NCI-H524 treated with DMSO at 0.1 percent for 48 hours (cell line): ENCODE data around the gene RAB3IL1.

ENCODE experiments used
- DNase-seq: peaks from one replicate; lab custom pipeline; 2025; lab: John Stamatoyannopoulos, UW

The RAB3IL1 gene

DNA sequence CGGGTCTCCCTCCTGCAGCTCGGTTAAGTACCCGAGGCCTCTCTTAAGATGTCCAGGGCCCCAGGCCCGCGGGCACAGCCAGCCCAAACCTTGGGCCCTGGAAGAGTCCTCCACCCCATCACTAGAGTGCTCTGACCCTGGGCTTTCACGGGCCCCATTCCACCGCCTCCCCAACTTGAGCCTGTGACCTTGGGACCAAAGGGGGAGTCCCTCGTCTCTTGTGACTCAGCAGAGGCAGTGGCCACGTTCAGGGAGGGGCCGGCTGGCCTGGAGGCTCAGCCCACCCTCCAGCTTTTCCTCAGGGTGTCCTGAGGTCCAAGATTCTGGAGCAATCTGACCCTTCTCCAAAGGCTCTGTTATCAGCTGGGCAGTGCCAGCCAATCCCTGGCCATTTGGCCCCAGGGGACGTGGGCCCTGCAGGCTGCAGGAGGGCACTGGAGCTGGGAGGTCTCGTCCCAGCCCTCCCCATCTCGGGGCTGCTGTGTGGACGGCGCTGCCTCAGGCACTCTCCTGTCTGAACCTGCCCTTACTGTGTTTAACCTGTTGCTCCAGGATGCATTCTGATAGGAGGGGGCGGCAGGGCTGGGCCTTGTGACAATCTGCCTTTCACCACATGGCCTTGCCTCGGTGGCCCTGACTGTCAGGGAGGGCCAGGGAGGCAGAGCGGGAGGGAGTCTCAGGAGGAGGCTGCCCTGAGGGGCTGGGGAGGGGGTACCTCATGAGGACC lies 51.0 kb downstream of the RAB3IL1 start:
- no peak for DNase-seq

DNA sequence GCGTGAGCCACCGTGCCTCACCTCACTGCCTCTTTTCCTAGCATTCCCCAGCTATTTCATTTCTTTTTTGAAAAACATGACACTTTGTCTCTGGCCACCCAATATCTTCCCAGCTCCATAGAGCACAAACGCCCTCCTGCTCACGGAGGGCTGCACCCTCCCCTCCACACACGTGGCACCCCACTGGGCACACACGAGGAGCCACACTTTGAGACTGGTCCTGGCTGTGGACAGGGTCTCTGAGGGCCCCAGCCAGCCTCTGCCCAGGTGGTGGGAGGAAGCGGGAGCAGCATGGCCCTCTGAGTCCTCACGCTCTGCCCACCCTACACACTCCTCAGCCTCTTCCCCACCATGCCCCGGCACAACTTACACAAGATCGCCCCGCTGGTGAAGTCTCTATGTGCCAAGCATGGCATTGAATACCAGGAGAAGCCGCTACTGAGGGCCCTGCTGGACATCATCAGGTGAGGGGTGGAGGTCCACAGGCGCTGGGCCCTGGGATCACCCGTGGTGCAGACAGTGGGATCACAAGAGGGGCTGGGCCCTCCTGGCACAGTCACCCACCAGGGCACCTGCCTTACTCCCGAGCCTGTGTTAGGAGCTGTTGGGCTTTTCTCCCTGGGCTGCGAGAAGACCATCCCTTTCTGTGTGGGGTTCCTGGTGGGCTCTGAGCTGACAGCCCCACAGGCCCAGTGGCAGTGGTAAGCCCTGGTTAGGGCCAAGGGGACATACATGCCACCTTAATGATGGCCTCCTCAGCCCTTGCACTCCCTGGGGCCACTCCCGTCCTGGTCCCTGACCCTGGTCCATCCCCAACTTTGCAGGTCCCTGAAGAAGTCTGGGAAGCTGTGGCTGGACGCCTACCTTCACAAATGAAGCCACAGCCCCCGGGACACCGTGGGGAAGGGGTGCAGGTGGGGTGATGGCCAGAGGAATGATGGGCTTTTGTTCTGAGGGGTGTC lies 52.3 kb downstream of the RAB3IL1 start:
- DNase-seq, result no peak

DNA sequence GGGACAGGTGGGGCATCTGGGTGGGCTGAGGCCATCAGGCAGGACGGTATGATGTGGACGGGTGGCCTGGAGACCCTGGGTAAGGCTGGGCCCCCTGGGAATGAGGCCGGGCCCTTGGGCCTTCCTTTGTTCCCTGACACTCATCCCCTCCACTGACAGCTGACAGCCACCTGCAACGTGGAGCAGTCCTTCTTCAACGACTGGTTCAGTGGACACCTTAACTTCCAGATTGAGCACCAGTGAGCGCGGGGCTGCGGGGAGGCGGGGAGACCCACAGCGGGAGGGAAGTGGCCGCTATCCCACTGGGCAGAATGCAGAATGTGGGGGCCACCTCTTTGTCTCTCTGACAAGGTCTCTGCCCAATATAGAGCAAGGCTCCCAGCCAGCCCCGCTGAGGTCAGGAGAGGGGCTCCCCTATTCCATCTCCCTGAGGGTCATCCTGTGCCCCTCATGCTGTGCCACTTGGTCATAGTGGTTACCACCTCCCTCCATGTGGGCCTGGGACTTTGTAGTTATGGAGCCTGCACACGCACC lies 53.8 kb downstream of the RAB3IL1 start:
- DNase-seq, result no peak

GRCh38 chr11:61862714-61863547 lies 54.4 kb downstream of the RAB3IL1 start:
- no peak for DNase-seq

- DNase-seq, result no peak
Measured at GRCh38 chr11:61861634-61862033, 55.7 kb downstream of the RAB3IL1 start.

DNA sequence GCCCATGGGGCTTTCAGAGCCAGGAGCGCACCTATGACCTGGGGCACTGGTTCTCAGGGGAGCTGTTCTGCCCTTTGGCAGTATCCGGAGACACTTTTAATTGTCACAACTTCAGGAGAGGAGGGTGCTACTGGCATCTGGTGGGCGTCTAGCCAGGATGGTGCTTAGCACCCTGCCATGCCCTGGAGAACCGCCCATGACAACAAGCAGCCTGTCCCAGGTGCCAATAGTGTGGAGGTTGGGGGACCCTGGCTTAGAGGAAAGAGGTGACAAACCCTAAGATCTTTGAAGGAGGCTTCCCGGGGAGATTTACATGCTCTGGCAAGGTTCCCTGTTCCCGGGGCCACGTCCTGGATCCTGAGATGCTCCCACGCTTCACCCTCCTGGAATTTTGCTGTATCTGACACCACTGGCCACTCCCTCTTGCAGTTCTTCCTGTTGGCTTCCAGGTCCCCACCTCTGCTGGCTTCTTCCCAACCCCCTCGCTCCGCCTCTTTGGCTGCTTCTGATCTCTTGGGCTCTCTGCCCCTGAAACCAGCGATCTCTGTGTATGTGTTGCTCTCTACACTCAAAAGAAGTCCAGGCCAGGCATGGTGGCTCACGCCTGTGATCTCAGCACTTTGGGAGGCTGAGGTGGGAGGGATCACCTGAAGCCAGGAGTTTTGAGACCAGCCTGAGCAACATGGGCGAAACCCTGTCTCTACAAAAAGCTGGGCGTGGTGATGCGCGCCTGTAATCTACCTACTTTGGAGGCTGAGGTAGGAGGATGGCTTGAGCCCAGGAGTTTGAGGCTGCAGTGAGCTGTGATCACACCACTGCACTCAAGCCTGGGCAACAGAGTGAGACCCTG lies 57.1 kb downstream of the RAB3IL1 start:
- DNase-seq, result no peak

DNA sequence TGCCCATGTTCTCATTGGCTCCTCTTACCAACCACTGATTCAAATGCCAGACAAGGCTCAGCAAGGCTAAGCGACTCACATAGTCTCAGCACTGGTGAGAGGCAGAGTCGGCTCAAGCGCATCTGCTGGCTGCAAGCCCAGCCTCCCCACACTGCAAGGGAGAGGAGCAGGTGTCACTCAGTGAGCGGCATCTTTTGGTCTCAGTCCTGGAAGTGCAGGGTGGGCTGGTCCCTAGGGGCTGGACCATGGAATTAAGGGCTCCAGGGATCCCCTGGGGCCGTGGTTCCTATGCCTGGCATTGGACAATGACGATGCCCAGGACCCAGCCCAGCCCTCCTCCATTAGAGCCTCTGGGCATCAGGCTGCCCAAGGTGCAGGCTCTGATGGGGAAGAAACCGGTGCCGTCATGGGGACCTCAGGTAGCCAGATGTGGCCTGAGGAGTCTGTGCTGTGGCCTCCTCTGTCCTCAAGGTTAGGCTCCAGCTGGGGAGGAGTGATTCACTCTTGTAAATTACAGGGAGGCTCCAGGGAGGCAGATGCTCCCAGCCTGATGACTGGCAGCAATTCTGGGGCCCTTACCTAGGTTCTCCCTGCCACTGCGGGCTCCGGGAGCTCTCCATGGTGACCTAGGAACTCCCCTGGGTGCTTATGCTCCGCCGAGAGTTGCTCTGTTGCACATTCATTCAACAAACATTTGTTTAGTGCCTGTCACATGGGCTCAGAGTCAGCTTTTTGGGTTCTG lies 61.3 kb downstream of the RAB3IL1 start:
- DNase-seq, result no peak

DNA sequence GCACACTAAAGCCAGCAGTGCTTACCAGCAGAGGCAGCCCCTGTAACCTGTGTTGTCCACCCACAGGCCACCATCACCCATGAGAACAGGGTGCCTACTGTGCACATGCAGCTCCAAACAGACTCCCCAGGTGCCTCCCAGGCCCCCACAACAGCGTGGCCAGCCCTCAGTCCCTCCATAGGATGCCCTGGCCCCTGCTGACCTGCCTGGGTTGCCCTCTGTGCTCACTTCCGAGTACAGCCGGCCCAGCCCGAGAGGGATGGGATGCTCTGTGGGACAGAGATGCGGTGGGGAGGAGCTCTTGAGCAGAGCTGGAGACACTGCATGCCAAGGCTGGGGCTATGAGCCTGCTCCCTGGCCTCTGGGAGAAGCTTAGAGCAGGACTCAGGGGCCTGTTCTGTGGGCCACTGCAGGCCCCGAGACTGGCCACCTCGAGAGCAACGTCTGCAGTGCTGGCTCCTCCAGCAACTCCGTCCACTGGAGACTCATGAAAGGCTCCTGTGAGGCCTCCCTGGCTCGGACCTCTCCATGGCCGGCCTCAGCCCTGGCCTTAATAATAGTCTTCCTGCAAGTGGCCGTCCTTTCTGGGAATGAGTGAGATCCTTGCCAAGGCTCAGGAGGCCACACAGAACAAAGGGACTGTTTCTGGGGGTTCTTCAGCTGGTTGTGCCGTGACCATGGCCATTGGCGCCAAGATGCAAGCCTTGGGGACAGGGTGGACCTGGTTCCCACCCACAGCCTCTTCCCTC lies 62.2 kb downstream of the RAB3IL1 start:
- no peak for DNase-seq

GRCh38 chr11:61854206-61854895 lies 63.0 kb downstream of the RAB3IL1 start:
- no peak for DNase-seq

- DNase-seq, result no peak
Measured at GRCh38 chr11:61853698-61854169, 63.6 kb downstream of the RAB3IL1 start.

DNA sequence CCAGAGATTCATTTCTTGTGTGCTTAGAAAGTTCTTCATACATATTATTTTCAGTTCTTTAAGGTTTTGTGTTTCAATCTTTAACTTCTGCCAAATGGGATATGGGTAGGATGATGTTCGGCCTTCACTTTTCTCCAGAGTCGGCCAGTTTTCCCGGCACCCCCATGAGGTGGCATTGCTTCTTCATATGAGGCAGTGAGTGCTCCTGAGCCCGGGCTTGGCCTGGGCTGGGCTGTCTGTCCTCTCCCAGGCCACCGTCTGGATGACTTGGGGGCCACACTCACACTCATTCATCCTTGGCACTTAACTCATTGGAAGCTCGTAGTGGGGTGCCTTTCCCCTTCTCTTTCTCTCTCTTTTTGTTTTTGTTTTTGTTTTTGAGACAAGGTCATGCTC lies 65.5 kb downstream of the RAB3IL1 start:
- no peak for DNase-seq

DNA sequence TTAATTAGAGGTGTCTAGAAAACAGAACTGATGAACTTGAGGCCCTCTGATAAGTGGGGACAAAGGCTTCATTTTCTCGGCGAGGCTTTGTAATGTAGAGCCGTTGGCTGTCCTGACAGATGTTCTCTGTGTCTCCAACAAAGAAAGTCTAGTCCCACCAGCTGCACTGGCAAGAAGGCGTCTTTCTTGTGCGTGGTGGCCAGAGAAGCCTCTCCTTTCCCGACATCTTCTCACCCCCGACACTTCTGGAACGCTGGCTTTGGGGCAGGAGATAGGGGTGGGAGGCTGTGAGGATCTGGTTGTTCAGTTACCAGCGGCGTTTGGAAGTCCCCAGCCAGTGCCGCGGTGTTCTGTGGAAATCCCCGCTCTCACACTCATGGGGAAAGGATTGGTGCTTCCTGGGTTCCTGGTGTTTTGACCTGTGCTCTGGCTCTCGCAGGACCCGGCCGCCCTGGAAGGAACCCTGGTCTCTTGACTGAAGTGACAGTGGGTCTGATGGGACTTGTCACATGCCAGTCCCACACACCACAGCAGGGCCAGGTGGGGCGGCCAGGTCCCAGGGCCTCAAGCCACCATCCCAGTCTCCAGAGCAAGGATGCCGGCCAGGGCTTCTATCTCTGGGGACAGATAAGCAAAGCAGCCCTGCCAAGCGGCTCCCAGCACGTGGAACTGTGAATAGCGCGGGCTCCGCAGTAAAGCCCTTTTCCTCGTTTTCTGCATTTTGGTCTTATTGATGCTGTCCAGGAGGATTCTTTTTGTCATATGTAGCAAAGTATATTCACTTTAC lies 66.1 kb downstream of the RAB3IL1 start:
- no peak for DNase-seq

GRCh38 chr11:61850687-61851086 lies 66.7 kb downstream of the RAB3IL1 start:
- DNase-seq, result no peak

DNA sequence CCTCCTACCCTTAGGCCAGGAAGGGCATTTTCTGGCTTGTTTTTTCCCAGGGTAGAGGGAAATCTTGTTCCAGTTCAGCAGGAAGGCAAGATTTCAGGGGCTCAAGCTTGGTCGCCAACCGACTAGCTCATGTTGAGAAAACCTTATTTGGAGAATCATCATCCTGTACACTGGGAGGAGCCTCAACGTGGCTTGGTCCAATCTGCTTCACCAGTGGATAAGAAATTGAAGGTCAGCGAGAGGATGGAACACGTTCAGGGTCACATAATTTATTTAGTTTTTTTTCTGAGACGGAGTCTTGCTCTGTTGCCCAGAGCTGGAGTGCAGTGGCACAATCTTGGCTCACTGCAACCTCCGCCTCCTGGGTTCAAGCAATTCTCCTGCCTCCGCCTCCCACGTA lies 68.7 kb downstream of the RAB3IL1 start:
- DNase-seq, result no peak

DNA sequence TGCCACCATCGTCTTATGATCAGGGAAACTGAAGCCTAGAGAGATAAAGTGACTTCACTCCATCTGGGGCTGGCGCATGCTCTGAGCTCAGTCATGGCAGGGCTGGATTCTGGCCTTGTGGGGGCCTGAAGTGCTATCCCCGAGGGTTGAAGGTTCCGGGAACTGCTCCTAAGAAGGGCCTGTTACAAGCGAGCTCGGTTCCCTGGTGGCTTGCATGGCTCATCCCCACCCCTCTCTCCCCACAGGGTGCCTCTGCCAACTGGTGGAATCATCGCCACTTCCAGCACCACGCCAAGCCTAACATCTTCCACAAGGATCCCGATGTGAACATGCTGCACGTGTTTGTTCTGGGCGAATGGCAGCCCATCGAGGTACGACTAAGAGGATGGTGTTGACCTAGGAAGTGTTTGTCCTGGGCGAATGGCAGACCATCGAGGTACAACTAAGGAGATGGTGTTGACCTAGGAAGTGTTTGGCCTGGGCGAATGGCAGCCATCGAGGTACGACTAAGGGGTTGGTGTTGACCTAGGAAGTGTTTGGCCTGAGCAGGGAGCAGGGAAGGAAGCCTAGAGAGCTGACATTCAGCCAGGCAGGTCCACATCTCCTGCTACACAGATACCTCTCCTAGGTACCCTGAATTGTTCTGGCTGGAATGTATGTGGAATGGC lies 69.3 kb downstream of the RAB3IL1 start:
- no peak for DNase-seq
